ENCODE data around the gene SLC22A2. TPM values are rescaled to one million over a fixed set of nuclear protein-coding genes. Genes with fewer than 3 reads are reported as not detected.
"Not testable (repeated sequence)": the region's sequence is repeated elsewhere in the genome, so short reads cannot be mapped to it uniquely, and the experiment has no call there.

SLC22A2 gene
- total RNA-seq, 1 experiment from 2014 or later = 0.96 TPM

- TF ChIP-seq ERG (CRISPR knock-in tag; IDR thresholded peaks at IDR 0.05) (no peak), ETV6 (CRISPR knock-in tag; IDR thresholded peaks at IDR 0.05) (no peak)
Observed at GRCh38 chr6:160238278-160238711, 20.3 kb downstream of the SLC22A2 start (continued).

GRCh38 chr6:160237597-160238275 lies 20.9 kb downstream of the SLC22A2 start:
- H3K4me3 Mint-ChIP-seq; POLR2A ChIA-PET; H3K27me3 Mint-ChIP-seq (ENCODE audit: low read depth); H3K27ac Mint-ChIP-seq; ATAC-seq; DNase-seq (ENCODE audit: low spot score); CTCF ChIA-PET: not testable (repeated sequence)
- Mint-ChIP-seq H3K4me1 (peaks cover 41% of the 10 kb centered on the region), H3K9me3 (peaks cover 45% of the 10 kb centered on the region), H3K36me3 (peaks cover 45% of the 10 kb centered on the region)

GRCh38 chr6:160236235-160236872 lies 22.3 kb downstream of the SLC22A2 start:
- DNase-seq (ENCODE audit: low spot score); H3K4me3 Mint-ChIP-seq; H3K27ac Mint-ChIP-seq; H3K27me3 Mint-ChIP-seq (ENCODE audit: low read depth); POLR2A ChIA-PET; CTCF ChIA-PET; ATAC-seq: not testable (repeated sequence)
- H3K9me3 Mint-ChIP-seq = peaks cover 45% of the 10 kb centered on the region
- peaks cover 45% of the 10 kb centered on the region for H3K36me3 Mint-ChIP-seq
- H3K4me1 Mint-ChIP-seq = peaks cover 28% of the 10 kb centered on the region

- Mint-ChIP-seq H3K27me3 (ENCODE audit: low read depth) (peaks cover 15% of the 10 kb centered on the region), H3K9me3 (peaks cover 42% of the 10 kb centered on the region), H3K36me3 (peaks cover 41% of the 10 kb centered on the region), H3K4me1 (peaks cover 12% of the 10 kb centered on the region)
- CTCF ChIA-PET = interaction anchor here (1.4 to 2.1 kb wide), 2 partner anchors 12 to 13 kb away, joined by 3 to 8 read pairs; no protein-coding TSS in a partner anchor
- H3K4me3 Mint-ChIP-seq; POLR2A ChIA-PET; H3K27ac Mint-ChIP-seq; DNase-seq (ENCODE audit: low spot score): not testable (repeated sequence)
- ATAC-seq = peak; percentile 89
Observed at GRCh38 chr6:160233950-160234640, 24.5 kb downstream of the SLC22A2 start.

GRCh38 chr6:160227769-160228161 lies 30.9 kb downstream of the SLC22A2 start:
- ChIA-PET POLR2A (interaction anchor here (0.9 kb wide), 1 partner anchor 12 kb away, joined by 3 read pairs; no protein-coding TSS in a partner anchor), CTCF (interaction anchor here (0.6 kb wide), 1 partner anchor 346 kb away, joined by 3 read pairs; no protein-coding TSS in a partner anchor)
- Mint-ChIP-seq H3K4me1 (peaks cover 60% of the 10 kb centered on the region), H3K36me3 (no peaks in the 10 kb centered on the region; the same call in 1 of the 2 replicates), H3K27ac (peak overlapping the region; percentile 89), H3K9me3 (no peaks in the 10 kb centered on the region; the same call in 1 of the 2 replicates), H3K27me3 (ENCODE audit: low read depth) (peaks cover 10% of the 10 kb centered on the region), H3K4me3 (no peak overlapping the region)
- DNase-seq (ENCODE audit: low spot score) (no peak), ATAC-seq (no peak)
- TF ChIP-seq PRRX2 (CRISPR knock-in tag; IDR thresholded peaks at IDR 0.05) (no peak), IRF2 (CRISPR knock-in tag; IDR thresholded peaks at IDR 0.05; ENCODE audit: borderline replicate concordance, low read depth) (no peak), SMAD3 (CRISPR knock-in tag; IDR thresholded peaks at IDR 0.05; ENCODE audit: borderline replicate concordance) (no peak), HMGA2 (CRISPR knock-in tag; IDR thresholded peaks at IDR 0.05) (no peak), NFATC4 (CRISPR knock-in tag; IDR thresholded peaks at IDR 0.05) (no peak), ZNF121 (CRISPR knock-in tag; IDR thresholded peaks at IDR 0.05) (no peak), ATF2 (CRISPR knock-in tag; IDR thresholded peaks at IDR 0.05; ENCODE audit: borderline replicate concordance, low read depth) (no peak), ZNF512 (CRISPR knock-in tag; IDR thresholded peaks at IDR 0.05; ENCODE audit: borderline replicate concordance) (no peak)
